ENCODE data around the gene RHBG. TPM values are rescaled to one million over a fixed set of nuclear protein-coding genes. Genes with fewer than 3 reads are reported as not detected.

The RHBG gene
- total and polyA plus RNA-seq, 2 experiments from 2014 or later, result 1.2 to 1.6 TPM

GRCh38 chr1:156338180-156338976 lies 30.6 kb upstream of the RHBG start, which contains the start of the genes CCT3 and TSACC (continued):
- no peak for TF ChIP-seq EZH2phosphoT487 (IDR thresholded peaks at IDR 0.05; ENCODE audit: unreplicated experiment)

- no peak for ATAC-seq
- H3K27me3 Mint-ChIP-seq (ENCODE audit: insufficient read depth, low read depth, poor library complexity), result peaks cover 8% of the 10 kb centered on the region
- H3K27ac ChIP-seq (ENCODE audit: low read depth), result 0 out of 2 replicates have a peak overlapping the region, but pooled peaks have one; percentile 63
- DNase-seq (ENCODE audit: low spot score), result no peak
- H3K36me3 Mint-ChIP-seq (ENCODE audit: low read depth), result peaks cover 8% of the 10 kb centered on the region
- H3K27ac Mint-ChIP-seq, result no peak overlapping the region
- H3K27me3 ChIP-seq (ENCODE audit: insufficient read depth), result no peaks in the 10 kb centered on the region
- H3K36me3 ChIP-seq (ENCODE audit: insufficient read depth), result no peaks in the 10 kb centered on the region
- peaks cover 4% of the 10 kb centered on the region; the same call in 1 of the 2 replicates for H3F3A ChIP-seq (replicated peaks; ENCODE audit: low read depth)
- peaks cover 3% of the 10 kb centered on the region; the same call in 1 of the 2 replicates for H4K20me1 ChIP-seq (replicated peaks; ENCODE audit: insufficient read depth)
- H3K4me3 ChIP-seq, result no peak overlapping the region
- H3K4me3 Mint-ChIP-seq, result no peak overlapping the region
- no peaks in the 10 kb centered on the region for H3K4me1 ChIP-seq (ENCODE audit: insufficient read depth)
- H3K9me3 Mint-ChIP-seq, result no peaks in the 10 kb centered on the region
- no peaks in the 10 kb centered on the region for H3K4me1 Mint-ChIP-seq
- no peaks in the 10 kb centered on the region for H3K9me2 ChIP-seq (ENCODE audit: insufficient read depth)
- H3K4me2 ChIP-seq, result no peak overlapping the region
- peaks cover 6% of the 10 kb centered on the region for H3K79me2 ChIP-seq (replicated peaks; ENCODE audit: insufficient read depth)
- no peak overlapping the region for H2AFZ ChIP-seq
- TF ChIP-seq ZNF331 (CRISPR knock-in tag; IDR thresholded peaks at IDR 0.05; ENCODE audit: low read depth), result no peak
- no peak for TF ChIP-seq CREB1 (CRISPR knock-in tag; IDR thresholded peaks at IDR 0.05; ENCODE audit: low read depth)
- no peak for TF ChIP-seq ZNF462 (CRISPR knock-in tag; IDR thresholded peaks at IDR 0.05)
- no peak for TF ChIP-seq ETS1 (IDR thresholded peaks at IDR 0.05)
- TF ChIP-seq POLR2AphosphoS5 (IDR thresholded peaks at IDR 0.05; ENCODE audit: low read depth), result no peak
- TF ChIP-seq STAT1 (IDR thresholded peaks at IDR 0.05; ENCODE audit: unreplicated experiment), result no peak
- TF ChIP-seq JUNB (IDR thresholded peaks at IDR 0.05; ENCODE audit: unreplicated experiment), result no peak
- TF ChIP-seq CTCF (conservative IDR thresholded peaks at IDR 0.05; ENCODE audit: low read depth in 2 of 2), result no peak
- TF ChIP-seq EZH2 (IDR thresholded peaks at IDR 0.05; ENCODE audit: low read depth, unreplicated experiment), result no peak
- no peak for TF ChIP-seq EZH2phosphoT487 (IDR thresholded peaks at IDR 0.05; ENCODE audit: unreplicated experiment)
- no peak for TF ChIP-seq NANOG (IDR thresholded peaks at IDR 0.05; ENCODE audit: borderline replicate concordance)
These were observed 26.6 kb upstream of the RHBG start for GRCh38 chr1:156342166-156342955.

Data from GM23338 (cell line).